ENCODE data around the gene HOXA1.

HOXA1 gene

GRCh38 chr7:27116031-27116961 is 20.5 kb upstream of the HOXA1 start:
- DNase-seq = no peak

DNA sequence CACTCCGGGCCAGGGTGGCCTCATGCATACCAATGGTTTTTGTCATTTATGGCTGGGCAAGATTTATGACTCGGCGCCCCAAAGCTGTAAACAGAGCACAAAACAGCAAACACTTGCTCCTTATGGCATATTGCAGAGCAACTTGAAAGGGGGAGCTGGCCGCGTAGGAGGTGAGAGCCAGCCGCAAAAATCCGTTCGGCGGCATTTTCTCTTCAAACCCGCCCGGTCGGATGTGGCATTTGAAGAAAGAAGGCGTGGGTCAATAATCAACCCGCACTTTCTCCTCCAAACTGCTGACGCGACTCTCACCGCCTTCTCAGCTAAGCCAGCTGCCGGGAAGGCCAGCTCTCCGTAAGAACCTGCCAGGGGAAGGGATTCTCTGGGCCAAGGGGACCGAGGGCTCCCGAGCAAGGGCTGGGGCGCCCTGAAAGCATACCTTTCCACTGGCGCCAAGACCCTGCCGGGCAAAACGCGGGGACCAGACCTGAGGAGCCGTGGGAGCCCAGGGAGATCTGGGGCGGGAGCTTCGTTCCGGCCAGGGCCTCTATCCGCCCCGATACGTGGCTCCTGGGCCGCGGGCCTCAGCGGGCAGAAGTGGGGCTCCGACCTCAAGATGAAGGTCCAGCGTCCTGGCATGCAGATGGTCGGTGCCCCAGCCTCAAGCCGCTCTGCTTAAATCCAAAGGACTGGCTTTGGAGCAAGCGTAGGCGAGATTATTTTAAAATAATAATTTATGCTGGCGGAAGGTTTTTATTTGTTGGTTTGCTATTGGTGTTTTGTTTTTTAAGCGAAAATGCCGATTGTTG is 19.6 kb upstream of the HOXA1 start:
- DNase-seq = no peak

GRCh38 chr7:27114881-27115220 is 19.1 kb upstream of the HOXA1 start:
- no peak for DNase-seq

- DNase-seq = no peak
Observed at GRCh38 chr7:27113991-27114769, 18.4 kb upstream of the HOXA1 start.

DNA sequence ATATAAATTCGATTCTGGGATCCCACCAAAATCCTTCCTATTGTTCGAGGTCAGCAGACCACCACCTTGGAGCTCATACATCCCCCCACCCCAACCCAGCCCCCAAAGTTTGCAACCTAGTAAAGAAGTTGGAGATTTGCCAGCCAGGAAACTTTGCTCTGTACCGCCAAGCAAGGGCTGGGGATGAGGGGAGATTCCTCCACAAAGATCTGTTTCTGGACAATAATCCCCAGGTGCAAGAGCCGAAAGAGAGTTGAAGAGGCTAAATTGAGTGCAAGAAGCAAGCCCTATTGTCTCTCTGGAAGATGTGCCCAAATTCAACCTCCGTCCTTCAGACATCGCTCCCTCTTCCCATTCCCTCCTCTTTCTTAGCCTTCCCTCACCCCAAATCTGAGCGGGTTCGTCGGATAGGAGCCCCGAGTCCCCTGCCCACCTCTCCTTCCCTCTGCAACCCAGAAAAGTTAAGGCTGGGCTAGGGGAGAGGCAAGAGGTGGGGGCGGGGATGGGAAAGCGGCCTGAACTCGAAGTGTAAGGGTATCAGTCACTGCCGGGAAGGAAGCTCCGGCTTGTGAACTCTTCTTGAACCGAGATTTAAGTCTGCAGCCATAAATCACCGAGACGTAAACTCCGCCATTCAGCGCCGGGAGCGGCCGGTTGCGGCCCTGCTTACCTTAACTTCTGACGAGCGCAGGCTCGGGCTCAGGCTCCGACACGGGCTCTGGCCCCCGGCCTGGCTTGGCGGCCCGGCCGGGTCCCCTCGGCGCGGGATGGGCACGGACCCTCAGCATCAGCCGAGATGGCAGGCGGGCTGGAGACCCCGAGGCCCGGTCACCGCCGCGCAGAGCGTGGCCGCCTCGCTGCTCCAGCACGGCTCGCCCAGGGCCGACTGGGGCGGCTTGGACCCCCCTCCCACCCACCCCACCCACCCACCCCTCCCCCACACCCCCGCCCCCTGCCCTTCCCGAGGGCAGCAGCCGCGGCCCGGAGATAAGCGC is 17.5 kb upstream of the HOXA1 start:
- no peak for DNase-seq

DNA sequence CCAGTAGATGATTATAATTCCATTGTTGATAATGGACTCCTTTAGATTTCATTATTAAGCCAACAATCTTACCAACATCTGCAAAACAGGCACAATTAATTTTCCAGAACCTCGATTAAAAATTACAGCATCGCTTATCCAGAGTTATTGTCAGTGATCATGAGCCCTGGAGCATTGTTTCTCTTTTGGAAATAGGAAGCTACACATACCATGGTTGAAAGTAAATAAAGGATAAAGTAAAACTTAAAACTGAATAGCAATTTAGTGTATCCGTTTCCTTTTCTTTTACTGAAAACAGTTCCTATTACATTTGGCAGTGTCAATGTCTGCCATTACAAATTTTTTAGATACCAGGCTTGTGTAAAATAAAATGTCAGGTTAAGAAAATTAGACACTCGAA is 16.6 kb upstream of the HOXA1 start:
- no peak for DNase-seq

DNA sequence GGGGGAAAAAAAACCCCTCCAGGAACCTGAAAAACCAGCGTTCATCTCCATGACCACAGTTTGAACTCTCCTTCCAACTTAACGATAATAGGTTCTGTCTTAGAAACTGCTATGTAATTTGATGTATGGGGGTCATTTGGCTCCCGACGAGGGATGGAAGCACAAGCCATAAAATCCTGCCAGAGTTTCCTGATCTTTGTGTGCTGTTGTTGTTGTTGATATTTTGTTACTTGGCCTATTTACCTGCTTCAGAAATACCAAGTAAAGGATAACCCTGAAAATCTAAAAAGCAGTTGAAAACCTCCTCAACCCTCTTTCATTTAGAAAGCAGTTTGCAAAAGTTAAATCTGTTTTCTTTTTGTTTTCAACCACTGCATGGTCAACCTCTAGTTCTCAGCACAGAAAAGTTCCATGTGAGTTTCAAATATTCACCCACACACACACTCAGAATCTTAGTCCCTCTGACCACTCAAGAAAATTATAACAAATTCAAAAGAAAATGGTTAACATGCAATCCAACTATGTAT is 16.0 kb upstream of the HOXA1 start:
- no peak for DNase-seq

DNA sequence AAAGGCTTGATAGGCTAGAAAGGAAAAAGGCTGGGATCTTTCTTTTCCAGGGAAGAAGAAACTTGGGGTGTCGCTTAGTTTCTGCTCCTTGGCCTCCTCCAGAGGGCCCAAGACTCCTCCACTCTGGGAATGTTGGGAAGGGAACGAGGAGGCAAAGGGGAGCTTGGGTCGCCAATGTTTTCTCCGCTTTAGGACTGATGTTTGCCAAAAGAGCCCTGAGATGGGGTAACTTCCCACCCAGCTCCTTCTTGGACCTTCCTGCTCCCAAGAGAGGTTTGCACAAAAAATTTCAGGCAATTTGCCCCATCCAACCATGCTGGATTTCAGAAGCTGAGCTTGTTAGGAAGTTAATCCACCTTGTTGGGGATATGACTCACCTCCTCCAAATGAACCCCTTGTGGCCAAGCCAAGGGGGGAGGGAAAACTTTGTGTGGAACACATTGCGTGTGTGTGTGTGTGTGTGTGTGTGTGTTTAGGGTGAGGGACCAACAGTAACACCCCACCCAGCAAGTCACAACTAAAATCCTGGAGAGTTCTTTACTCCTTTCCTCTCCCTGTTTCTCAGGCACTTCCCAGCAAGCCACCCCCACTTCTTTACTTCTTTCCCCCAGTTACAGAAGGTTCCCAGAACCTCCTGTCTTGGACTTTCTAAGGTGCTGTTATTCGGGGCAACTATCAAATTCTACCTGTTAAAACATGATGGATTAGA is 15.4 kb upstream of the HOXA1 start:
- DNase-seq = no peak

DNA sequence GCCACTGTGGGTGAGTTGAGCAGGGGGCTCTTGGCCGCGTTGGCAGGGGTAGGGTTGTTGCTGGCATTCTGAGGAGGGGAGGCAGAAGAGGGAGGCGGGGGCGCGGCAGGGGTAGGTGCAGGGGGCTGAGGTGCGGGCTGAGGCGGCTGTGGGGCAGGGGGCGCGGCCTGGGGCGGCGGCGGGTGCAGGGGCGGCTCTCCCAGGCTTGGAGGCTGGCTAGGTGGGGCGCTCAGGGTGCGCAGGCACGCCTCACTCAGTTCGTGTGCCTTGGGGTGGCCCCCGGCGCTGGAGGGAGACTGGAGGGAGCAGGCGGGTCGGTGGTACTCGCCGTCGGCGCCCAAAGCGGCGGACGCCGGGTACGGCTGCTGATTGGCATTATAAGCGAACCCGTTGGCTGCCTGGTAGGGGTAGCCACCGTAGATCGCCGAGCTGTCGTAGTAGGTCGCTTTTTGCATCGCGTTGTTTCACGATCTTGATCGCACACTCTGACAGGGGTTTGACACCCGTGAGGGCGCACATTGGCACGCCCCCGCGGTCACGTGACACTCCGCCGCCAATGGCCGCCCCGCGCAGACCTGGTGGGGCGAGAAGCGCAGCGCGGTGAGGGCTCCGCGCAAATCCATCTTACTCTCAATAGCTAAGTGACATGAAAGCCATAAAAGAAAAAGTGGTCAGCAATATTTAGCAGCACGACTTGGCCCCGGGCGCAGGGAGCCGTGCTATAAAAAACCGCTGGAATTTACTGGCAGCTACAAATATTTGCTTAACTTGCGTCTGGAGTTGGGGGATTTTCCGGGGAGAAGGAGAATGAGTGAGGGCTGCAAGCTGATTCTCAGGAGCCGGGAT is 14.6 kb upstream of the HOXA1 start:
- DNase-seq = no peak

- no peak for DNase-seq
Observed at GRCh38 chr7:27109466-27110185, 13.8 kb upstream of the HOXA1 start.

- DNase-seq = no peak
Observed at GRCh38 chr7:27108390-27109127, 12.8 kb upstream of the HOXA1 start.

- DNase-seq = no peak
Observed at GRCh38 chr7:27107391-27108381, 11.9 kb upstream of the HOXA1 start.

- DNase-seq = no peak
Observed at GRCh38 chr7:27106901-27107240, 11.1 kb upstream of the HOXA1 start.

- DNase-seq = no peak
Observed at GRCh38 chr7:27106181-27106900, 10.5 kb upstream of the HOXA1 start.

- no peak for DNase-seq
Observed at GRCh38 chr7:27105301-27106031, 9.7 kb upstream of the HOXA1 start.

Data from hematopoietic multipotent progenitor cell treated with erythropoietin and hydrocortisone succinate and interleukin-3 and kit ligand, for 8 days (in vitro differentiated cells).